ENCODE results near the gene SHE.

GRCh38 chr1:154474802-154475201, 27.4 kb downstream of the SHE start:
- TF ChIP-seq, protein P1, sequence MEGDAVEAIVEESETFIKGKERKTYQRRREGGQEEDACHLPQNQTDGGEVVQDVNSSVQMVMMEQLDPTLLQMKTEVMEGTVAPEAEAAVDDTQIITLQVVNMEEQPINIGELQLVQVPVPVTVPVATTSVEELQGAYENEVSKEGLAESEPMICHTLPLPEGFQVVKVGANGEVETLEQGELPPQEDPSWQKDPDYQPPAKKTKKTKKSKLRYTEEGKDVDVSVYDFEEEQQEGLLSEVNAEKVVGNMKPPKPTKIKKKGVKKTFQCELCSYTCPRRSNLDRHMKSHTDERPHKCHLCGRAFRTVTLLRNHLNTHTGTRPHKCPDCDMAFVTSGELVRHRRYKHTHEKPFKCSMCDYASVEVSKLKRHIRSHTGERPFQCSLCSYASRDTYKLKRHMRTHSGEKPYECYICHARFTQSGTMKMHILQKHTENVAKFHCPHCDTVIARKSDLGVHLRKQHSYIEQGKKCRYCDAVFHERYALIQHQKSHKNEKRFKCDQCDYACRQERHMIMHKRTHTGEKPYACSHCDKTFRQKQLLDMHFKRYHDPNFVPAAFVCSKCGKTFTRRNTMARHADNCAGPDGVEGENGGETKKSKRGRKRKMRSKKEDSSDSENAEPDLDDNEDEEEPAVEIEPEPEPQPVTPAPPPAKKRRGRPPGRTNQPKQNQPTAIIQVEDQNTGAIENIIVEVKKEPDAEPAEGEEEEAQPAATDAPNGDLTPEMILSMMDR (IDR thresholded peaks at IDR 0.05) = no peak
- TF ChIP-seq POLR2A (IDR thresholded peaks at IDR 0.05) = no peak
